DND-41 (cell line): ENCODE measurements around the gene DNPEP.

Experiments
- ATAC-seq: fragments of 200-7000 bp; cut with Tn5 transposase; 3 replicates; pipeline ENCODE4 v1.9.1; 2021; ENCODE audit warnings: low read depth; ENCODE audit not compliant: insufficient read depth
- DNase-seq: peaks from one replicate; pipeline ENCODE4 v3.0.0-alpha.2; 2020
- H2AFZ ChIP-seq: 2 replicates; pipeline ENCODE4 v1.6.0; 2012; ENCODE audit warnings: low read depth, low read length
- H3K27ac ChIP-seq: 2 replicates; pipeline ENCODE4 v1.5.1; 2012; ENCODE audit warnings: low read length, inconsistent platforms
- H3K27me3 ChIP-seq: fragments of 200-600 bp; sonication (generic); 2 replicates; pipeline ENCODE4 v1.6.0; 2012; ENCODE audit warnings: low read length, mild to moderate bottlenecking, inconsistent platforms; ENCODE audit not compliant: insufficient read depth, poor library complexity
- H3K36me3 ChIP-seq: 2 replicates; pipeline ENCODE4 v1.5.1; 2012; ENCODE audit warnings: low read length, inconsistent platforms; ENCODE audit not compliant: insufficient read depth
- H3K4me1 ChIP-seq: 2 replicates; pipeline ENCODE4 v1.5.1; 2012; ENCODE audit warnings: mild to moderate bottlenecking, low read length; ENCODE audit not compliant: insufficient read depth
- H3K4me2 ChIP-seq: 2 replicates; pipeline ENCODE4 v1.6.0; 2012; ENCODE audit warnings: mild to moderate bottlenecking, moderate library complexity, low read length, inconsistent platforms; ENCODE audit not compliant: insufficient read depth
- H3K4me3 ChIP-seq, 2 experiments: fragments of 200-600 bp in 1 of 2; shearing (Covaris generic) in 1 of 2; 2 replicates each; pipeline ENCODE4 v1.5.1; 2012 to 2016; ENCODE audit warnings: inconsistent platforms in 2 of 2, low read length in 2 of 2, mild to moderate bottlenecking in 2 of 2, low read depth in 1 of 2, moderate library complexity in 1 of 2
- H3K79me2 ChIP-seq: 2 replicates; pipeline ENCODE4 v1.6.0; 2012; ENCODE audit warnings: low read length, inconsistent platforms; ENCODE audit not compliant: insufficient read depth
- H3K9ac ChIP-seq: 2 replicates; pipeline ENCODE4 v1.6.0; 2012; ENCODE audit warnings: low read depth, mild to moderate bottlenecking, inconsistent platforms, low read length, moderate library complexity
- H3K9me3 ChIP-seq: 2 replicates; pipeline ENCODE4 v1.5.1; 2012; ENCODE audit warnings: low read length, moderate library complexity, mild to moderate bottlenecking, inconsistent platforms; ENCODE audit not compliant: insufficient read depth, severe bottlenecking
- H4K20me1 ChIP-seq: 2 replicates; pipeline ENCODE4 v1.6.0; 2012; ENCODE audit warnings: low read length; ENCODE audit not compliant: insufficient read depth
- EZH2 ChIP-seq: IDR thresholded peaks from 3 replicates; pipeline ENCODE4 v1.6.1; 2012; ENCODE audit warnings: borderline replicate concordance, low read depth, mild to moderate bottlenecking, moderate library complexity, low read length, inconsistent platforms; ENCODE audit not compliant: severe bottlenecking
- TF ChIP-seq, protein P1 (sequence below): IDR thresholded peaks from 2 replicates; pipeline ENCODE4 v1.5.1; 2012; ENCODE audit warnings: borderline replicate concordance, low read length, moderate library complexity, mild to moderate bottlenecking; ENCODE audit not compliant: poor library complexity, severe bottlenecking; ENCODE audit errors: extremely low read depth

DNPEP gene

DNA sequence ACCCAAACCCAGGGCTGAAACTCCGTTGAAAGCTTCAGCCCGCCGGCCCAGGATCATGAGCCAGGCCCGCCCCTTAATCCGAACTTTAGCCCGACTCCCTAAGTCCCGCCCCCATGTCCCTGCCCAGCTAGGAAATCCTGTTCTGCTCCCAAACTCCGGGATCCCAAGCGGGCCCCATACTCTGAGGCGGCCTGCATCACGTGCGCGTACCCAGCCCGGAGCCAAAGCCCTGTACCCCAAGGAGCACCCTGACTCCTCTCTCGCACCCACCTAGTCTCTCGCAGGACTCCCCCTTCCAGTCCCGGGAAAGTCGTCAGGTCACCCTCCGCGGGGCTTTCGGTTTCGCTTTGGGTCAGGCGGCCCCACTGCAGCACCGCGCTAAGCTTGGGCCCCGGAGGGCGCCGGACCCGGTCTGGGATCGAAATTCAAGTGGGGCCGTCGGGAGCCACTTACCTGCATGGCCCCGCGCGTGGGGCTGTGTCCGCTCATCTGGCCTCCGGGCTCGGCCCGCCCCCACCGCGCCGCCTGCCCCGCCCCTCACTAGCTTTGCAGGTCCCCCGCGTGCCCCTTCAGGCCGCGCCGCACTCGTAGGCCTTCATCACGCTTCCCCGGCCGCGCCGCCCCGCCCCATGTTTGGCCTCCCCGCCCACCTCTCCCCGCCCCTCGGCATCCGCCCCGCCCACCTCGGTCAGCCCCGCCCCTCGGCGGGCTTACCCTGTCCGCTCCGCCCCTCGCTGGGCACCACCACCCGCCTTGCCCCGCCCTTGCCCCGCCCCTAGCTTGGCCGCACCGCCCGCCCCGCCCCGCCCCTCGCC lies at the start of gene DNPEP:
TSS of gene DNPEP (minus strand) at position 607 of the 815 bp plus-strand sequence. CDS start at position 489, 118 bp downstream.
- no peak for TF ChIP-seq EZH2
- TF ChIP-seq, protein P1, sequence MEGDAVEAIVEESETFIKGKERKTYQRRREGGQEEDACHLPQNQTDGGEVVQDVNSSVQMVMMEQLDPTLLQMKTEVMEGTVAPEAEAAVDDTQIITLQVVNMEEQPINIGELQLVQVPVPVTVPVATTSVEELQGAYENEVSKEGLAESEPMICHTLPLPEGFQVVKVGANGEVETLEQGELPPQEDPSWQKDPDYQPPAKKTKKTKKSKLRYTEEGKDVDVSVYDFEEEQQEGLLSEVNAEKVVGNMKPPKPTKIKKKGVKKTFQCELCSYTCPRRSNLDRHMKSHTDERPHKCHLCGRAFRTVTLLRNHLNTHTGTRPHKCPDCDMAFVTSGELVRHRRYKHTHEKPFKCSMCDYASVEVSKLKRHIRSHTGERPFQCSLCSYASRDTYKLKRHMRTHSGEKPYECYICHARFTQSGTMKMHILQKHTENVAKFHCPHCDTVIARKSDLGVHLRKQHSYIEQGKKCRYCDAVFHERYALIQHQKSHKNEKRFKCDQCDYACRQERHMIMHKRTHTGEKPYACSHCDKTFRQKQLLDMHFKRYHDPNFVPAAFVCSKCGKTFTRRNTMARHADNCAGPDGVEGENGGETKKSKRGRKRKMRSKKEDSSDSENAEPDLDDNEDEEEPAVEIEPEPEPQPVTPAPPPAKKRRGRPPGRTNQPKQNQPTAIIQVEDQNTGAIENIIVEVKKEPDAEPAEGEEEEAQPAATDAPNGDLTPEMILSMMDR, result no peak
- Histone ChIP-seq H3K27ac (peak within 1 kb of the TSS; percentile 87), H2AFZ (peak within 1 kb of the TSS; percentile 96), H3K9me3 (no peaks in the 10 kb centered on the region), H3K9ac (peak within 1 kb of the TSS; percentile 75), H3K4me3 (peak within 1 kb of the TSS; percentile 70 to 82; a peak in 3 of 4 replicates), H4K20me1 (peaks cover 21% of the 10 kb centered on the region; the same call in 1 of the 2 replicates), H3K27me3 (no peaks in the 10 kb centered on the region), H3K36me3 (peaks cover 40% of the 10 kb centered on the region), H3K4me2 (peak within 1 kb of the TSS; percentile 98), H3K4me1 (peaks cover 22% of the 10 kb centered on the region), H3K79me2 (peaks cover 16% of the 10 kb centered on the region)
- DNase-seq, result peak; percentile 85
- peak; percentile 72 for ATAC-seq

DNA sequence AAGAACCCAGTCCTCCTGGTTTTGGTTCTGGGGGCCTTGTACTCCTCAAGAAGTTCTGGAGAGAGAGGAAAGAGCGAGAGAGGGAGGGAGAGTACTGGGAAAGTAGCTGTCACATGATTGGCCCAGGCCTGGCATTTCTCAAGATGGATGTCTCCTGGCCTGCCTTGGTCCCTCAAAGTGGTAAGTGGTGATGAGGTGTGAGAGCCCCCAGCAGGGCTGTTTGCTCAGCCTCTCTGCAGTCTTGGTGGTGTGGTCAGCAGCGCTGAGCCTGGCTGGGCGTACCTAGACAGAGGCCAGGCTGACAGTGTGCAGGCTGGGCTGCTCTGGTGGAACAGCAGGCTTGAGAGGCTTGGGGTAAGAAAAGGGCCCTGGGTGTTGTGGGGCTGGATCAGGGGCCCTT lies 49.4 kb upstream of the DNPEP start:
- no peaks in the 10 kb centered on the region; the same call in 1 of the 2 replicates for H4K20me1 ChIP-seq
- ATAC-seq, result no peak
- peaks cover 9% of the 10 kb centered on the region for H3K27me3 ChIP-seq
- H3K4me3 ChIP-seq, result no peak overlapping the region
- no peaks in the 10 kb centered on the region for H3K9me3 ChIP-seq
- no peak for DNase-seq
- no peak overlapping the region for H3K4me2 ChIP-seq
- H3K79me2 ChIP-seq, result no peaks in the 10 kb centered on the region
- no peak overlapping the region for H2AFZ ChIP-seq
- TF ChIP-seq, protein P1, result no peak
- no peak for TF ChIP-seq EZH2
- peaks cover 8% of the 10 kb centered on the region for H3K4me1 ChIP-seq
- no peak overlapping the region for H3K9ac ChIP-seq
- H3K27ac ChIP-seq, result no peak overlapping the region
- no peaks in the 10 kb centered on the region for H3K36me3 ChIP-seq

DNA sequence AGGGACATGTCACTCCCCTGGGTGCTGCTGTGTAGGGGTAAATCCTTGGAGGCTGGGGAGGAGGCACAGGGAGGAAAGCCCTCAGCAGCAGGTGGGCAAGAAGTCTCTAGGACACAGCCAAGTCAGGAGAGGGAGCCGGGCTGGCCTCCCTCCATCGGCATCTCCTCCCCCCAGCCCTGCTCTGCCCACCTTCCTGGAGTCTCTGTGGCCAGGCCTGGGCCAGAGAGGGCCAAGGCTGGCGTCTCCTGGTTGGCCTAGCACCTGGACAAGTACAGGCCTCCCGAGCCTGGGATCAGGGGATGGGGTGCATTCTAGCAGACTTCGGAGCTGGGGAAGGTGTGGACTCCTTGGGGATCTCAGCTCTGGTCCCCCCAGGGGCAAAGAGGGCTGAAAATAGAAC lies 48.8 kb upstream of the DNPEP start:
- Histone ChIP-seq H3K36me3 (no peaks in the 10 kb centered on the region), H3K4me1 (peaks cover 5% of the 10 kb centered on the region), H3K27me3 (peaks cover 8% of the 10 kb centered on the region), H3K27ac (no peak overlapping the region), H4K20me1 (no peaks in the 10 kb centered on the region; the same call in 1 of the 2 replicates), H3K9ac (no peak overlapping the region), H3K4me3 (no peak overlapping the region), H3K9me3 (no peaks in the 10 kb centered on the region), H3K79me2 (no peaks in the 10 kb centered on the region), H2AFZ (no peak overlapping the region), H3K4me2 (no peak overlapping the region)
- no peak for TF ChIP-seq EZH2
- TF ChIP-seq, protein P1, result no peak
- DNase-seq (no peak), ATAC-seq (no peak)
